Epithelial cell of prostate (primary cell): ENCODE measurements around the gene MESP1.
A peak's percentile ranks its signal among the peaks of the same experiment; 100 is the strongest.

Experiments
- DNase-seq: peaks from one replicate; pipeline ENCODE4 v3.0.0-alpha.2; 2011; ENCODE audit warnings: low read depth, low spot score
- H3K27ac ChIP-seq: fragments of 450-650 bp; 2 replicates; pipeline ENCODE4 v1.5.1; 2017; ENCODE audit warnings: mild to moderate bottlenecking

Gene MESP1

GRCh38 chr15:89781891-89782618 lies 31.0 kb upstream of the MESP1 start:
- peak overlapping the region; percentile 94 for H3K27ac ChIP-seq
- DNase-seq = peak; percentile 68

- DNase-seq = no peak
- peak overlapping the region; percentile 94 for H3K27ac ChIP-seq
Measured at GRCh38 chr15:89781055-89781454, 30.0 kb upstream of the MESP1 start.

DNA sequence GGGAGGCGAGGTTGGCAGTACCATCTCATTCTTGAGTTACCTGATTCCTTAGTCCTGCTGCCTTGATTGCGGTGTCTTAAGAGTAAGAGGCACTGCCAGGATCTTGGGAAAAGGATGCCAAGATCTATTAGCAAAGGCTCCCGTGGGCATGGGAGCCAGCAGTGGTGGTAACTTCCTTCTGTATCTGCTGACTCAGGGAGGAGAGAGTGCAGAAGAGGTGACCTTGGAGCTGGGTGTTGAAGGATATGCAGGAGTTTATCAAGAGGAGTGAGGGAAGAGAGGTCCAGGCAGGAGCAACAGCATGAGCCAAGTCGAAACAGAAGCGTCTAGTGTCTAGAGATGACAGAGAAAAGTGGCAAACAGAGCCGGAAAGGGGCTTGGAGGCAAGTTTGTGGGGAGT lies 29.6 kb upstream of the MESP1 start:
- H3K27ac ChIP-seq = peak overlapping the region; percentile 94
- no peak for DNase-seq

DNA sequence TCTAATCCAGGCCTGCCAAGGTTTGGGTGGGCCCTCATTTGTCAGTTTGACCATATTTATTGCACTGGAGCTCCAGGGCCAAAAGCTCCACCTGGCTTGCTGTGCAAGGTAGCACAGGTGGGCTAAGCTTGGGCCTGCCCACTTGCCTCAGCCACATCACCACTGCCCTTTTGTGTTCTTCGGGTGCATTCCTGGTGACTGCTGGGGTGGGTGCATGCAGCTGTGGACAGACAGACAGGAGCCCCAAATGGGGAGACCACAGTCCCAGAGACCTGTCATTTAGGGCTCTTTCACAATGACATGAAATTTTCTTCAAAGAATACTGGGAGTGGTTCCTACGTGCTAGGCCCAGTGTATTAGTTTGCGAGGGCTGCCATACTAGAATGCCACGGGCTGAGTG lies 27.8 kb upstream of the MESP1 start:
- H3K27ac ChIP-seq = no peak overlapping the region
- DNase-seq = no peak

DNA sequence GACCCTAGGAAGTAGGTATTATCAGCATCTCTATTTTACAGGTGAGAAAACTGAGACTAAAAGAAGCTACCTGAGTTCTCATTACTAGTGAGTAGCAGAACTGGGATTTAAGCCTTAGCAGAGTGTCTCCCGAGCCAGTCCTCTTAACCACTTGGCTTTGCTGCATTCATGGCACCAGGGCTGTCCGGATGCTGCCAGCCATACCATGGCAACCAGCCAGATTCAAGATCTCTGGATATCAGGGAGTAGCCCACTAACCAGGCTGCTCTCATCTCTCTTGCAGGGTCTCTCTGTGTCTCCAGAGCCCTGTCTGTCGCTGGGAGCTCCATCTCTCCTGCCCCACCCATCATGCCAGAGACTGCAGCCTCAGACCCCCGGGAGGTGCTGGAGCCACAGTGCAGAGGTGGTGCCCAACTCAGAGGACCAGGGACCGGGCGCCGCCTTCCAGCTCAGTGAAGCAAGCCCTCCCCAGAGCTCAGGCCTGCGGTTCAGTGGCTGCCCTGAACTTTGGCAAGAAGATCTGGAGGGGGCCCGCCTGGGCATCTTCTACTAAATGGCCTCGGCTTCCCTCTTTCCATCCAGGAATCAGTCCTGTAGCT lies 26.8 kb upstream of the MESP1 start:
- DNase-seq = no peak
- no peak overlapping the region for H3K27ac ChIP-seq

- H3K27ac ChIP-seq = no peak overlapping the region
- DNase-seq = no peak
Measured at GRCh38 chr15:89777073-89777751, 26.2 kb upstream of the MESP1 start.

DNA sequence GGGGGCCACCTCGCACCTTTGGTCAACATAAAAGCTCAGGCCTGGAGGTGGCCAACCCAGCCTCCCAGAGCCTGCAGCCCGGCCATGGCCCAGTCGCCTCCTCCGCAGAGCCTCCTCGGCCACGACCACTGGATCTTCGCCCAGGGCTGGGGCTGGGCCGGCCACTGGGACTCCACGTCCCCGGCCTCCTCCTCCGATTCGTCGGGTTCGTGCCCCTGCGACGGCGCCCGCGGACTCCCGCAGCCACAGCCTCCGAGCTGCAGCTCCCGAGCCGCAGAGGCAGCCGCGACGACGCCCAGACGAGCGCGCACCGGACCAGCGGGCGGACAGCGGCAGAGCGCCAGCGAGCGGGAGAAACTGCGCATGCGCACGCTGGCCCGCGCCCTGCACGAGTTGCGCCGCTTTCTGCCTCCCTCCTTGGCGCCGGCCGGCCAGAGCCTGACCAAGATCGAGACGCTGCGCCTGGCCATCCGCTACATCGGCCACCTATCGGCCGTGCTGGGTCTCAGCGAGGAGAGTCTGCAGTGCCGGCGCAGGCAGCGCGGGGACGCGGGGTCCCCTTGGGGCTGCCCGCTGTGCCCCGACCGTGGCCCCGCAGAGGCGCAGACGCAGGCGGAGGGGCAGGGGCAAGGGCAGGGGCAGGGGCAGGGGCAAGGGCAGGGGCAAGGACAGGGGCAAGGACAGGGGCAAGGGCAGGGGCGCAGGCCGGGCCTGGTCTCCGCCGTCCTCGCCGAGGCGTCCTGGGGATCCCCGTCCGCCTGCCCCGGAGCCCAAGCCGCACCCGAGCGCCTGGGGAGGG lies 25.4 kb upstream of the MESP1 start, which contains the start of gene MESP2:
Gene MESP2, plus strand, starts transcription at position 59 of the 799 bp plus-strand sequence. Its CDS starts 26 bp downstream, at position 85.
- no peak within 1 kb of the TSS for H3K27ac ChIP-seq
- no peak for DNase-seq

- H3K27ac ChIP-seq = no peak overlapping the region
- DNase-seq = no peak
Measured at GRCh38 chr15:89775815-89776214, 24.8 kb upstream of the MESP1 start.

- DNase-seq = peak; percentile 77
- peak overlapping the region; percentile 61 for H3K27ac ChIP-seq
Measured at GRCh38 chr15:89774492-89774891, 23.4 kb upstream of the MESP1 start.

DNA sequence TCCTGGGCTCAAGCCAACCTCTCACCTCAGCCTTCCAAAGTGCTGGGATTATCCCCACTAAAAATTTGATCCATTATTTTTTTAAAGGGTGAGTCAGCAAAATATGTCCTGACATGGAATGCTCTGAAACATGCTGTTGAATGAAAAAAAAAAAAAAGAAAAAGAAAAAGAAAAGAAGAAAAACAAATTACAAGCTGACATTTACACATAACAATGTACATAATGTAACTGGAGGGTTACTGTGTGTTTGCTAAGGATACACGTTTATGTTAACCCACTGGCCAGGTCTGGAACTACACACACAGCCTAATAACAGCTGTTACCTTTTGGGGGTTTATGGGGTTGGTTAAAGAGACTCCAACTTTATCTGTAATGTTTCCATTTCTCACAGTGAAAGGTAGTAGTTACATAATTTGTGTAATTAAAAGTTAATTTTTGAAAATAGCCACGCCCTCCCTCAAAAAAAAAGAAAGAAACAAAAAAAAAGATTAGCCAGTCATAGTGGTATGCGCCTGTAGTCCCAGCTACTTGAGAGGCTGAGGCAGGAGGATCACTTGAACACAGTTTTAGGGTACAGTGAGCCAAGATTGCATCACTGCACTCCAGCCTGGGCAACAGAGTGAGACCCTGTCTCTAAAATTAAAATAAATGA lies 22.0 kb upstream of the MESP1 start:
- peak overlapping the region; percentile 13 for H3K27ac ChIP-seq
- no peak for DNase-seq

- DNase-seq = no peak
- H3K27ac ChIP-seq = no peak overlapping the region
Measured at GRCh38 chr15:89770041-89770440, 19.0 kb upstream of the MESP1 start.

DNA sequence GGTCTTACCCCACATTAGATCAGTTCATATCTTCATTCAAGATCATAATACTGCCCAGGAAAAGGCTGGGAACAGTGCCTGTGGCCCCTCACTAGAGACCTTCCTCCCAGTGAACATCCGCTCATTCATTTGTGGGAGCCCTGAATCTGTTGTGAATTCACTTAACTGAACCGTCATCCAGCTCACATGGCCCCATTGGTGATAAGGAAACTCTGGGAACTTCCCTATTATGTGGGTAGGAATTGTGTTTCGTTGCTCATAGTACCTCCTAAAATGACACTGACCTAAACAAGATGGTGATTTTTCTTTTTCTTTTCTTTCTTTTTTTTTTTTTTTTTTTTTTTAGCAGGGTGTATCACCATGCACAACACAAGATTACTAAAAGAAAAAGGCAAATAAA lies 18.3 kb upstream of the MESP1 start:
- no peak overlapping the region for H3K27ac ChIP-seq
- no peak for DNase-seq

DNA sequence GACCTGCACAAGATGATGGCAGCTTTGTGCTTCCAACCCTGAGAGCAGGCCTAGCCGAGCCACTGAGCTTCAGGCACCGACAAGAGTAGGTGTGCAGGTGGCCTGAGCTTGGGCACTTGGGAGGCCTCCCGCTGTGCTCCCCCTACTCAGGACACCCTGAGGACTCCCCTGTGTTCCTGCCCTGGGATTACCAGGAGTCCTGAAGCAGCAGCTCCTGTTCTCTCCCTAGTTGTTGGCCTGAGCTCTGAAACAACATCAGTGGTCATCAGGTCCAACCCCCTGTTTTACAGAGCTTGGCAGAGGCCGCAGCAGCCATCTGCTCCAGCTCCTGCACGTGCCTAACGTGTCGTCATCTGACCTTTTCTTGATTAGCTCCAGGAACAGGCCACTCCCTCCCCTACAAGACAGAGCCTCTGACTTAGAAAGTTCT lies 17.0 kb upstream of the MESP1 start:
- H3K27ac ChIP-seq = no peak overlapping the region
- no peak for DNase-seq

- DNase-seq = no peak
- H3K27ac ChIP-seq = no peak overlapping the region
Measured at GRCh38 chr15:89767411-89767915, 16.4 kb upstream of the MESP1 start.

DNA sequence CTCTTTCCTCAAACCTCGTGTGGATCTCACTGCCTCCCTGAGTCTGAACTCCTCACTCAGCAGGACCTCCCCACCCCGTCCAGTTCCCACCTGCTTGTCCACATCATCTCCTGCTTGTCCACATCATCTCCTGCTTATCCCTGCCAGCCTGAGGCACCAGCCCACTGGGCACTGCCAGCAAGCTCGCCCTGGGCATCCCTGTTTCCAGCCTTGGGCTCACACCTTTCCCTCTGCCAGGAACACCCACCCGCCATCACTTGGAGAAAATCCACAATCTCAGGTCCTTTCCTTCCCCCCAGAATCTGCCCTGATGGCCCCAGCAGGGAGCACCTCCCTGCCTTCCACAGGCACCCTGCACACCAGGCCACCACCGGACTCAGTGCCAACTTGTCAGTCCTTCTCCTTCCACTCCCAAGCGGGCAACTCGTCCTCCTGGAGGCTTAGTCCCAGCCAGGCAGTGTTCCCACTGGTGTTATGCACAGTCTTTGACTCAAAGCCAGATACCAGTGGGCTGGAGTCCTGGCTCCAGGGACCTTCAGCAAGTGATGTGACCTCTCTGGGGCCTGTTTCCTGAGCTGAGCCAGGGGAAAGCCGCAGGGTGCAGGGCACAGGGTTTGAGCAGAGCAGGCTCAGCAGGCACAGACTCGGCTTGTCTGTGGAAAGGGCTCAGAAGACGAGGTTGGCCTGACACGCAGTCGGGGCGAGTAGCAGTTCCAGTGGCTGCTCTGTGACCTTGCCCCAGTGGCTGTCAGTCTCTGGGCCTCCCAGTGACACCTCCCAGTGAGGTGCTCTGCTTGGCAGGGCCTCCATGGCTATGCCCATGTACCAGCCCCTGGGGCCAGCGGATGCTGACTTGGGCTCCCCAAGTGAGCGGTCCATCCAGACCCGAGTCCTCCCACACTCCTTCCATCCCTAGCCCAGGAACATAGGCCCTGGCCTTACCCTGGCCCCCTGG lies 15.6 kb upstream of the MESP1 start:
- DNase-seq = no peak
- no peak overlapping the region for H3K27ac ChIP-seq

GRCh38 chr15:89765694-89766093 lies 14.6 kb upstream of the MESP1 start:
- H3K27ac ChIP-seq = no peak overlapping the region
- no peak for DNase-seq

- no peak overlapping the region for H3K27ac ChIP-seq
- no peak for DNase-seq
Measured at GRCh38 chr15:89761929-89762328, 10.9 kb upstream of the MESP1 start.

- peak; percentile 33 for DNase-seq
- no peak overlapping the region for H3K27ac ChIP-seq
Measured at GRCh38 chr15:89761009-89761831, 10.2 kb upstream of the MESP1 start.
